ENCODE results near the gene LRRTM4. TPM values are rescaled to one million over a fixed set of nuclear protein-coding genes. Genes with fewer than 3 reads are reported as not detected.

LRRTM4 gene
- total and polyA plus RNA-seq, 2 donors (not counting 1 experiment from before 2014, with no cell fraction given), result 0.05 TPM; not detected in 1

GRCh38 chr2:77508511-77508910 lies 13.7 kb downstream of the LRRTM4 start:
- Histone ChIP-seq H3K79me2 (ENCODE audit: control insufficient read depth, insufficient read depth, low read length) (no peaks in the 10 kb centered on the region), H3K9me3 (ENCODE audit: control insufficient read depth, insufficient read depth, low read depth, low read length) (no peaks in the 10 kb centered on the region), H2AFZ (ENCODE audit: low read length) (no peak overlapping the region), H3K4me1 (ENCODE audit: control insufficient read depth, extremely low read depth, insufficient read depth, low read length) (no peaks in the 10 kb centered on the region), H3K27me3 (ENCODE audit: control insufficient read depth, insufficient read depth, low read length) (no peaks in the 10 kb centered on the region), H3K36me3 (ENCODE audit: control insufficient read depth, insufficient read depth, low read length) (no peaks in the 10 kb centered on the region), H3K4me2 (ENCODE audit: extremely low read depth, insufficient read depth, low read length) (no peak overlapping the region), H3K27ac (ENCODE audit: insufficient read depth, low read length) (no peak overlapping the region), H4K20me1 (ENCODE audit: control insufficient read depth, extremely low read depth, insufficient read depth, low read length) (no peaks in the 10 kb centered on the region), H3K9ac (ENCODE audit: insufficient read depth, low read length) (no peak overlapping the region), H3K4me3 (replicated peaks in 1 of 4; ENCODE audit: control extremely low read depth in 1 of 4, insufficient read depth in 1 of 4, low read depth in 3 of 4, low read length in 4 of 4) (no peak overlapping the region)
- no peak for DNase-seq (ENCODE audit: low read depth in 2 of 2)
- TF ChIP-seq CTCF (conservative IDR thresholded peaks at IDR 0.05 in 1 of 2, IDR thresholded peaks at IDR 0.05 in 1 of 2; ENCODE audit: low read depth in 1 of 2, low read length in 2 of 2) (no peak), EZH2 (IDR thresholded peaks at IDR 0.05; ENCODE audit: low read length, missing control alignments) (no peak)

- Histone ChIP-seq H3K27me3 (ENCODE audit: control insufficient read depth, insufficient read depth, low read length) (no peaks in the 10 kb centered on the region), H2AFZ (ENCODE audit: low read length) (no peak overlapping the region)
- DNase-seq (ENCODE audit: low read depth in 2 of 2), result no peak
These were observed 14.5 kb downstream of the LRRTM4 start for GRCh38 chr2:77507657-77508056.

GRCh38 chr2:77488141-77488540 lies 34.0 kb downstream of the LRRTM4 start:
- H3K27me3 ChIP-seq (ENCODE audit: control insufficient read depth, insufficient read depth, low read length), result no peaks in the 10 kb centered on the region
- H3K9me3 ChIP-seq (ENCODE audit: control insufficient read depth, insufficient read depth, low read depth, low read length), result no peaks in the 10 kb centered on the region
- H3K4me3 ChIP-seq (replicated peaks in 1 of 4; ENCODE audit: control extremely low read depth in 1 of 4, insufficient read depth in 1 of 4, low read depth in 3 of 4, low read length in 4 of 4), result no peak overlapping the region
- H4K20me1 ChIP-seq (ENCODE audit: control insufficient read depth, extremely low read depth, insufficient read depth, low read length), result no peaks in the 10 kb centered on the region
- TF ChIP-seq CTCF (conservative IDR thresholded peaks at IDR 0.05 in 1 of 2, IDR thresholded peaks at IDR 0.05 in 1 of 2; ENCODE audit: low read depth in 1 of 2, low read length in 2 of 2), result no peak
- no peak for TF ChIP-seq EZH2 (IDR thresholded peaks at IDR 0.05; ENCODE audit: low read length, missing control alignments)
- no peaks in the 10 kb centered on the region for H3K79me2 ChIP-seq (ENCODE audit: control insufficient read depth, insufficient read depth, low read length)
- H3K27ac ChIP-seq (ENCODE audit: insufficient read depth, low read length), result no peak overlapping the region
- H3K9ac ChIP-seq (ENCODE audit: insufficient read depth, low read length), result no peak overlapping the region
- no peak overlapping the region for H3K4me2 ChIP-seq (ENCODE audit: extremely low read depth, insufficient read depth, low read length)
- H3K36me3 ChIP-seq (ENCODE audit: control insufficient read depth, insufficient read depth, low read length), result no peaks in the 10 kb centered on the region
- no peak overlapping the region for H2AFZ ChIP-seq (ENCODE audit: low read length)
- no peak for DNase-seq (ENCODE audit: low read depth in 2 of 2)
- H3K4me1 ChIP-seq (ENCODE audit: control insufficient read depth, extremely low read depth, insufficient read depth, low read length), result no peaks in the 10 kb centered on the region

More at GRCh38 chr2:77507657-77508056, 14.5 kb downstream of the LRRTM4 start:
- no peak overlapping the region for H3K9ac ChIP-seq (ENCODE audit: insufficient read depth, low read length)
- H3K36me3 ChIP-seq (ENCODE audit: control insufficient read depth, insufficient read depth, low read length), result no peaks in the 10 kb centered on the region
- TF ChIP-seq CTCF (conservative IDR thresholded peaks at IDR 0.05 in 1 of 2, IDR thresholded peaks at IDR 0.05 in 1 of 2; ENCODE audit: low read depth in 1 of 2, low read length in 2 of 2), result no peak
- no peak for TF ChIP-seq EZH2 (IDR thresholded peaks at IDR 0.05; ENCODE audit: low read length, missing control alignments)
- no peaks in the 10 kb centered on the region for H3K9me3 ChIP-seq (ENCODE audit: control insufficient read depth, insufficient read depth, low read depth, low read length)
- H3K4me2 ChIP-seq (ENCODE audit: extremely low read depth, insufficient read depth, low read length), result no peak overlapping the region
- H3K79me2 ChIP-seq (ENCODE audit: control insufficient read depth, insufficient read depth, low read length), result no peaks in the 10 kb centered on the region
- H4K20me1 ChIP-seq (ENCODE audit: control insufficient read depth, extremely low read depth, insufficient read depth, low read length), result no peaks in the 10 kb centered on the region
- no peak overlapping the region for H3K4me3 ChIP-seq (replicated peaks in 1 of 4; ENCODE audit: control extremely low read depth in 1 of 4, insufficient read depth in 1 of 4, low read depth in 3 of 4, low read length in 4 of 4)
- H3K27ac ChIP-seq (ENCODE audit: insufficient read depth, low read length), result no peak overlapping the region
- H3K4me1 ChIP-seq (ENCODE audit: control insufficient read depth, extremely low read depth, insufficient read depth, low read length), result no peaks in the 10 kb centered on the region
